GM12891 (cell line): ENCODE measurements around the gene ATP1B3.

ENCODE experiments used
- POLR2A ChIP-seq: IDR thresholded peaks from 2 replicates; pipeline ENCODE4 v1.6.1; 2011; ENCODE audit warnings: low read depth, low read length, control low read depth
- POLR2AphosphoS5 ChIP-seq: IDR thresholded peaks from 2 replicates; pipeline ENCODE4 v1.6.1; 2011; ENCODE audit warnings: low read depth, low read length, control low read depth
- TAF1 ChIP-seq: IDR thresholded peaks from 2 replicates; pipeline ENCODE4 v1.6.1; 2011; ENCODE audit warnings: low read depth, low read length, control low read depth

- TF ChIP-seq POLR2A: no peak
- no peak for TF ChIP-seq TAF1
- no peak for TF ChIP-seq POLR2AphosphoS5
These were observed 16.8 kb upstream of the ATP1B3 start for GRCh38 chr3:141859651-141860050.
